GM19240 (cell line): ENCODE results near the gene AMH.

Experiments
- DNase-seq: peaks from one replicate; pipeline ENCODE4 v3.0.0; 2011; ENCODE audit warnings: low spot score; ENCODE audit not compliant: insufficient read length

Gene AMH

DNA sequence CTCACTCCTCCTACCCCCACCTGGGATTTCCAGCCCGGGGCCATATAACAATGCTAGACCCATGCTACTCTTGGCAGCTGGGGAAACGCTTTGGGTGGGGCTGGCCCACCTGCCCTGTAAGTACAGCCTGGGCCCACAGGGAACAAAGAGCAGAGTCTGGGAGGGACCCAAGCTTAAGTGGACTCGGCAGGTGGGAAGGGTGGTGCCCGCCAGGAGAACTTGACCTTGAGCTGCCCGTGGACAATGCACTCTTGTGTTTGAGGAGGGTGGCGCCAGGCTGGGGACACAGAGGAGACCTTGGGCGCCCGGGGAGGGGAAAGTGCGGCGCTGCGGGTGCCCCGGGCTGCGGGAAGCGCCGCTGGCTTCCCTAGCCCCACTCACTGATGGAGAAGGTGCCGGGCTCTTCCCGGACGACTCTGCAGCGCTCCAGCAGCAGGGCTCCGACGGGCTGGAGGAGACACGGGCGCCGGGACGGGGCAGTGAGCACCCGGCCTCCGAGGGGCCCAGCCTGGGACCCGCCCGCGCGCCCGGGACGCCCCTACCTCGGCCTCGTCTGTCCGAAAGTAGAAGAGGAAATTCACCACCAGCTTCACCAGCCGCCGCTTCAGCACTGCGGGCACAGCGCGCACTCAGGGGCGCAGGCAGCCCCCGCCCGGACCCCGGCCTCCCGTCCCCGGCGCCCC is 13.6 kb upstream of the AMH start:
- no peak for DNase-seq

GRCh38 chr19:2236064-2236313 is 13.1 kb upstream of the AMH start:
- DNase-seq = no peak

- DNase-seq = peak; percentile 99
These were observed 12.6 kb upstream of the AMH start, which contains the start of the genes PLEKHJ1 and SF3A2 for GRCh38 chr19:2236314-2237050. TSS of gene PLEKHJ1 (minus strand) at chr19:2236329. CDS start at chr19:2236248, 81 bp downstream. TSS of gene SF3A2 (plus strand) at chr19:2236824. CDS start at chr19:2243419, 6,595 bp downstream.

DNA sequence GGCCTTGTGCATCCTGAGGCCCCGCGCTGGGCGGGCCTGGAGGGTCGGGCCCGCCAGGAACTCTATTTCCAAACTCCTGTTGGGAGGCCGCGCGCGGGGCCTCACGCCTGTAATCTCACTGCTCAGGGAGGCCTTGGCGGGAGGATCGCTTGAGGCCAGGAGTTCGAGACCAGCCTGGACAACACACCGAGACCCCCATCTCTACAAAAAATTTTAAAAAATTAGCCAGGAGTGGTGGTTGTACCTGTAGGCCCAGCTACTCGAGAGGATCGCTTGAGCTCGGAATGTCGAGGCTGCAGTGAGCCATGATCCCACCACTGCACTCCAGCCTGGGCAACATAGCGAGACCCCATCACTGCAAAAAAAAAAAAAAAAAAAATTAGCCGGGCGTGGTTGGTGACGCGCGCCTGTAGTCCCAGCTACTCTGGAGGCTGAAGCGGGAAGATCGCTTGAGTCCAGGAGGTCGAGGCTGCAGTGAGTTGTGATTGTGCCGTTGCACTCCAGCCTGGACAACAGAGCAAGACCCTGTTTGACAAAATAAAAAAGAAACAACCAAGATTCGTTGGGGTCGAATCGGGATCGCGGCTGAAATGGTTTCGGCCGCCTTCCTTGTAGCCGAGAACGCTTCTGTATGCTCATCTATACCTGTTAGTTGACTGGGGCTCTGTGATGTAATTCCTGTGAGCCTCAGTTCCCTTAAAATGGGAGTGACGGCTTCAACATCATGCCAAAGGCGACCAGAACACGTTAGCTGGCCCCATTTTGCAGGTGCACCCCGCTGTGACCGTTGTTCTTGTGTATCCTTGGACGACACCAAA is 11.9 kb upstream of the AMH start:
- no peak for DNase-seq

DNA sequence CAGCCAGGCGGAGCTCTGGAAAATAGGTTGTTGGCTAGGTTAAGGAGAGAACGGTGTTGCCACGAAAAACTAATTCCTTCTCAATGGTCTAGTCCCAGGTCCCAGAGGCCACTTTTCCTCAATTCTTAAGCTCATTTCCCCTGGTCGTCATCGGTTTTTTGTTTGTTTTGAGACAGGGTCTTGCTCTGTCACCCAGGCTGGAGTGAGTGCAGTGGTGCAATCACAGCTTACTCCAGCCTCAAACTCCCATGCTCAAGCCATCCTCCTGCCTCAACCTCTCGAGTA is 11.3 kb upstream of the AMH start:
- DNase-seq = no peak

- no peak for DNase-seq
These were observed 9.9 kb upstream of the AMH start for GRCh38 chr19:2239173-2239572.

DNA sequence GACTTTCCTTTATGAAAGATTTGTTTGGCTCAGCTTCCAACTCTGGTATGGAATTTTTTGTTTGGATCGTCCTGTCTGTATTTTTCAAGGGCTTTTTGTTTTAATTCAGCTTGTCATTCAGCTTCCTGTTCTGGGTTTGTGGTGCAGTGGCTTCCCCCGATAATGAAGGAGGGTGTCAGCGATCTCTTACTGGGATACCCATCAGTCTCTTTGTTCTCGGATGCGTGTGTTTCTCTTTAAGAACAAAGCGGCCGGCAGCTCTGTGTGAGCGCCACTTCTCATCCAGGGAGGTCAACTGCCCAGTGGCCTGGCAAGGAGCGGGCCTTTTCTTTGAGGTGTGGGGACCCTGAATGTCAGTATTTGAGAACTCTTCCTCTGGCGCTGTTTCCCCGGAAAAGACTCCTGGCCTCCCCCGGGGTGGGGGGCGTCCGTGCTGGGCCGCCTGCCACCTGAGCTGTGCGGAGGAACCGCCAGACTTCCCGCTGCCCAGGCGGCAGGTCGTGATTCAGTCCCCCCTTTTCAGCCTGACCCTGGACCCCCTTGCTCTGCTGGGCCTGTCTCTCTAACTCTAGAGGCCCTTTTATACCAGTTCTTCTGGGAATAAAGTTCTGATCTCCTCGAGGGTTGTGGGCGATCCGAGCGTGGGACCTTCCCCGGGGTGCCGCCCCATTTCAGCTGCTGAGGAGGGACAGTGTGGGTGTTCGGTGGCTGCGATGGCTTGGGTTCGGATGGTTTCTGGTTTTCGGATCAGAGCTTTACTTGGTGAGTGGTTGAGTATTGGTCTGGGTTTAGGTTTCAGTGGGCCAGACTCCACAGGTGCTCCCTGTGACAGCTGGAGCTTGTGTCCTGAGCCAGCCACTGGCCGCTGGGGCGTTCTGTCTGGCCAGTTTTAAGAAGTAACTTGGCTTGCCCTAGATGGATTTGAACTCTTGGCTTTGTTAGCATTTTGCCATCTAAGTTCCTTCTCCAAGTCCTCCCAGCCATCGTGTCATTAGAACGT is 9.1 kb upstream of the AMH start:
- DNase-seq = no peak

- DNase-seq = no peak
These were observed 8.0 kb upstream of the AMH start for GRCh38 chr19:2240881-2241760.

- no peak for DNase-seq
These were observed 7.0 kb upstream of the AMH start for GRCh38 chr19:2242092-2242537.

GRCh38 chr19:2242816-2243215 is 6.3 kb upstream of the AMH start:
- no peak for DNase-seq

DNA sequence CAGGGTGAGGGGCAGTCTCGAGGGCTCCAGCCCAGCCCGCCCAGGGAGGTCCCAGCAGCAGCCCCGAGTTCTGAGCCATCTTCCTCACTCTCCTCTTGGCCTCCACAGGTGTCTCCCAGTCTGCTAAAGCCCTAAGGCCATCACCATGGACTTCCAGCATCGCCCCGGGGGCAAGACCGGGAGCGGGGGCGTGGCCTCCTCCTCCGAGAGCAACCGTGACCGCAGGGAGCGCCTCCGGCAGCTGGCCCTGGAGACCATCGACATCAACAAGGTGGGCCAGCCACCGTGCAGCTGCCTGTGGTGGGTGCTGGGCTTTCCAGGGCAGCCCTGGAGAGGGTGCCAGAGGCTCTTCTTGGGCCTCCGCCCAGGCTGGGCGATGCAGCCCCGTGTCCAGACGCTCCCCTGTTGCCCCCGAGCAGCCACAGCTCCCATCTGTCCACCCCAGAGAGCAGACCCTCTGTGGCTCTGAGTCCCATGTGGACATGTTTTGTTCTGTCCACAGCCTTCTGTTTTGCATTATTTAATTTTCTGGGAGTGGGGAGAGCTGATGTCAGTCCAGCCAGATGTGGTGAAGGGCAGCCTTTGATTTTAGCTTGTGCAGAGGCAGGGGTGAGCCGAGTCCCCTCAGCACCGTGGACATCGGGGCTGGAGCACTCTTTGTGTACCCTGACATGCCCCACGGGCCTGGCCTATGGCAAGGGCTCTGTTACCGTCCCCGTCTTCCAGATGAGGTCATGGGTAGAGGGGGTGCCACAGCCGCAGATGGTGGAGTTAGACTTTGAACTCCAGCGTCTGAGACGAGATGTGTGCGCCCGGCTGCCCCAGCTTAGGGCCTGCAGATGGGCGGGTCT is 5.6 kb upstream of the AMH start:
- no peak for DNase-seq

DNA sequence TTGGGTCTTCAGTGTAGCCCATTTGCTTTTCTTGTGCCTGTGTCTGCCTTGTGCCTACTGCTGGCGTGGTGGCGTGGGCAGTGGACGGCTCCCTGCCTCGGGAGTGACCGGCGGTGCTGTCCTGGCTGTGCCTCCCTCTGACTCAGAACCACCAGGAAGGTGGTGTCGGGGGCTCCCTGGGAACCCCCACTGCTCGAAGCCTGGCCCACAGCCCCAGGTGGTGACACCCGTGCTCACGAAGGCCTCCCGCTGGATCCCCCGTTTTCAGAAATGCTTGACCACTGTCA is 5.1 kb upstream of the AMH start:
- DNase-seq = no peak

DNA sequence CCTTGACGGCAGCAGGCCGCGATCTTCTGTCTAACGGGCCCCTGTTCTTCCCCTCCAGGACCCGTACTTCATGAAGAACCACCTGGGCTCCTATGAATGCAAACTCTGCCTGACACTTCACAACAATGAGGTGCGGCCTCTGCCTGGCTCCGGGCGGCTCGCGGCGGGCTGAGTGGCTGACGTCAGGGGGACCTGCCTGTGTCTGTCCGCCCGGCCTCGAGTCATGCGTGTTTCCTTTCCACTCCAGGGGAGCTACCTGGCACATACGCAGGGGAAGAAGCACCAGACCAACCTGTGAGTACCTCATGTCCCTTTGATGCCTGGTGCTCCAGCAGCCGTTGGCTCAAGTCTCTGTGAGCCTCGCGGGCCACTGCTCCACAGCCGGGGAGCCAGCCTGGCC is 4.6 kb upstream of the AMH start:
- no peak for DNase-seq

- DNase-seq = no peak
These were observed 3.9 kb upstream of the AMH start for GRCh38 chr19:2245273-2245672.

- no peak for DNase-seq
These were observed 3.0 kb upstream of the AMH start for GRCh38 chr19:2246014-2246620.

- no peak for DNase-seq
These were observed 2.2 kb upstream of the AMH start for GRCh38 chr19:2246801-2247361.

DNA sequence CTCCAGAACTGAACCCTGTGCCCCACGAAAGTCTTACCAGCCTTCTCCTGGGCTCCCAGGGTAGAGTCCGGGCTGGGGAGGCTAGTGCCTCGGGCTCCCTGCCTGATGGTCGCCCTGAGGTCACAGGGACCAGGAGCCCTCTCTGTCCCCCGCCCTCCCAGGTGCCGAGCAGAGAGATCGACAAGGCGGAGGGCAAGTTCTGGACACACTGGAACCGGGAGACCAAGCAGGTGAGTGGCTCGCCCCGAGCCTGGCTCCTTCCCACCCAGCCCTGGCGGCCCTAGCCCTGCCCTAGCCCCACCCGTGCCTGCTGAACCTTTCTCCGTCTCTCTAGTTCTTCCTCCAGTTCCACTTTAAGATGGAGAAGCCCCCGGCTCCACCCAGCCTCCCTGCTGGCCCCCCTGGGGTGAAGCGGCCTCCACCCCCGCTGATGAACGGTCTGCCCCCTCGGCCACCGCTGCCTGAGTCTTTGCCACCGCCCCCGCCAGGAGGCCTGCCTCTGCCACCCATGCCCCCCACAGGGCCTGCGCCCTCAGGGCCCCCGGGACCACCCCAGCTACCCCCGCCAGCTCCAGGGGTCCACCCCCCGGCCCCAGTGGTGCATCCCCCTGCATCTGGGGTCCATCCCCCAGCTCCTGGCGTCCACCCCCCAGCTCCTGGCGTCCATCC is 1.6 kb upstream of the AMH start:
- DNase-seq = no peak
